ENCODE measurements around the gene H6PD. TPM values are rescaled to one million over a fixed set of nuclear protein-coding genes. Genes with fewer than 3 reads are reported as not detected.

Gene H6PD
- total and polyA plus RNA-seq, 9 of the 15 experiments (the other 6 are each of a cell fraction or from before 2014, with no cell fraction given) = 0.04 to 2.5 (median 0.95) TPM

DNA sequence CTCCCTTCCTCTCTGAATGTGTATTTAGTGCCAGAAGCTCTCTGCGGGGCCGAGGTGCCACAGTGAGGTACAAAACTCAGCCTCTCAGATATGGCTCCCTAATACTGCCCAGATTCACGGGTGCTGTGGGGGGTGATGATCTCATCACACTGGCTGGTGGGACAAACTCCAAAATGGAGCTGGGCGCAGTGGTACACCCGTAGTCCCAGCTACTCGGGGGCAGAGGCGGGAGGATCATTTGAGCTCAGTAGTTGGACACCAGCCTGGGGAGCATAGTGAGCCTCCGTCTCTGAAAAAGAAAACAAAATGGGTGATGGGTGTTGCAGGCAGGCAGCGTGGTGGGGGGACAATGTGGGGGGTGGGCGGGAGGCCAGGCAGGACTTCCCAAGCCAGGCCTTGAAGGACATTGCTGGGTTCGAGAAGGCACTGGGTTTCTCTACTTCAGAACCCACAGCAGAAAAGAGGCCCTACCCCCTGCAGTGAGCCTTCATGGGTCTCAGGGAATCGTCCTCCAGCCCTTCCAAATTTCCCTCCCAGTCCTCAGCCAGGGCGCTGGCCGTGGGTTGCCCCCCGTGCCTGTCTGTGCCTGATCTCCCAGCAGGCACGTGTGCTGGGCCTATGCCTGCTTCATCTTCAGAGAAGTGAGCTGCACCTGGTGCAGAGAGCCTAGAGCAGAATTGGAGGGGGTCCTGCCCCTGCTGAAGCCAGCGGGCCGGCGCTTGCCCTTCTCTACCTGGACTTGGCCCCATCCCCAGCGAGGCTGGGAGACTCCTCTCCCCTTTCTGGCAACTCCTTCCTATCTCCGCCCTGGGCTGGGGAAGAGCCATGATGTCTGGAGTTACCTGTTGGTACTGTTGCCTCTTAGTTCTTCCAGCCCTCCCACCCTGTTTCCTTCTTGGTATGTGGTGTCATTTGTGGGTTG is 14.0 kb downstream of the H6PD start:
- Histone ChIP-seq H4K20me1 (replicated peaks; ENCODE audit: control insufficient read depth, insufficient read depth, low read length) (peaks cover 28% of the 10 kb centered on the region; the same call in 1 of the 2 replicates), H3K9ac (ENCODE audit: insufficient read depth in 1 of 2, low read depth in 2 of 2, low read length in 2 of 2) (no peak overlapping the region), H3K9me3 (replicated peaks; ENCODE audit: control insufficient read depth, insufficient read depth, low read depth, low read length) (no peaks in the 10 kb centered on the region), H3K36me3 (ENCODE audit: control insufficient read depth, insufficient read depth, low read length) (no peaks in the 10 kb centered on the region), H3K27ac (ENCODE audit: extremely low read depth, low read depth, low read length) (no peak overlapping the region), H3K4me1 (replicated peaks in 1 of 2; ENCODE audit: control insufficient read depth in 2 of 2, insufficient read depth in 2 of 2, low read length in 2 of 2) (peaks cover 0 to 21% of the 10 kb centered on the region in 2 experiments; a peak in 1 of 5 replicates), H2AFZ (ENCODE audit: low read depth, low read length) (no peak overlapping the region), H3K79me2 (ENCODE audit: control insufficient read depth, insufficient read depth, low read length) (no peaks in the 10 kb centered on the region), H3K9me1 (ENCODE audit: control insufficient read depth, insufficient read depth, low read length) (no peaks in the 10 kb centered on the region), H3K27me3 (ENCODE audit: control insufficient read depth in 2 of 2, insufficient read depth in 2 of 2, low read length in 2 of 2) (peaks cover 19 to 73% of the 10 kb centered on the region in 2 experiments; a peak in 4 of 5 replicates), H3K4me2 (ENCODE audit: insufficient read depth, low read length) (no peak overlapping the region), H3K4me3 (no peak overlapping the region)
- no peak for TF ChIP-seq HNRNPL (IDR thresholded peaks at IDR 0.05; ENCODE audit: low read depth, low read length)
- no peak for TF ChIP-seq ZFP30 (CRISPR knock-in tag; IDR thresholded peaks at IDR 0.05; ENCODE audit: borderline replicate concordance)
- TF ChIP-seq, protein P1, sequence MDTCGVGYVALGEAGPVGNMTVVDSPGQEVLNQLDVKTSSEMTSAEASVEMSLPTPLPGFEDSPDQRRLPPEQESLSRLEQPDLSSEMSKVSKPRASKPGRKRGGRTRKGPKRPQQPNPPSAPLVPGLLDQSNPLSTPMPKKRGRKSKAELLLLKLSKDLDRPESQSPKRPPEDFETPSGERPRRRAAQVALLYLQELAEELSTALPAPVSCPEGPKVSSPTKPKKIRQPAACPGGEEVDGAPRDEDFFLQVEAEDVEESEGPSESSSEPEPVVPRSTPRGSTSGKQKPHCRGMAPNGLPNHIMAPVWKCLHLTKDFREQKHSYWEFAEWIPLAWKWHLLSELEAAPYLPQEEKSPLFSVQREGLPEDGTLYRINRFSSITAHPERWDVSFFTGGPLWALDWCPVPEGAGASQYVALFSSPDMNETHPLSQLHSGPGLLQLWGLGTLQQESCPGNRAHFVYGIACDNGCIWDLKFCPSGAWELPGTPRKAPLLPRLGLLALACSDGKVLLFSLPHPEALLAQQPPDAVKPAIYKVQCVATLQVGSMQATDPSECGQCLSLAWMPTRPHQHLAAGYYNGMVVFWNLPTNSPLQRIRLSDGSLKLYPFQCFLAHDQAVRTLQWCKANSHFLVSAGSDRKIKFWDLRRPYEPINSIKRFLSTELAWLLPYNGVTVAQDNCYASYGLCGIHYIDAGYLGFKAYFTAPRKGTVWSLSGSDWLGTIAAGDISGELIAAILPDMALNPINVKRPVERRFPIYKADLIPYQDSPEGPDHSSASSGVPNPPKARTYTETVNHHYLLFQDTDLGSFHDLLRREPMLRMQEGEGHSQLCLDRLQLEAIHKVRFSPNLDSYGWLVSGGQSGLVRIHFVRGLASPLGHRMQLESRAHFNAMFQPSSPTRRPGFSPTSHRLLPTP (IDR thresholded peaks at IDR 0.05; ENCODE audit: borderline replicate concordance, extremely low read depth, insufficient read length) = no peak
- TF ChIP-seq, protein P2, sequence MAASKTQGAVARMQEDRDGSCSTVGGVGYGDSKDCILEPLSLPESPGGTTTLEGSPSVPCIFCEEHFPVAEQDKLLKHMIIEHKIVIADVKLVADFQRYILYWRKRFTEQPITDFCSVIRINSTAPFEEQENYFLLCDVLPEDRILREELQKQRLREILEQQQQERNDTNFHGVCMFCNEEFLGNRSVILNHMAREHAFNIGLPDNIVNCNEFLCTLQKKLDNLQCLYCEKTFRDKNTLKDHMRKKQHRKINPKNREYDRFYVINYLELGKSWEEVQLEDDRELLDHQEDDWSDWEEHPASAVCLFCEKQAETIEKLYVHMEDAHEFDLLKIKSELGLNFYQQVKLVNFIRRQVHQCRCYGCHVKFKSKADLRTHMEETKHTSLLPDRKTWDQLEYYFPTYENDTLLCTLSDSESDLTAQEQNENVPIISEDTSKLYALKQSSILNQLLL (CRISPR knock-in tag; IDR thresholded peaks at IDR 0.05; ENCODE audit: borderline replicate concordance) = no peak
- no peak for TF ChIP-seq MCM3 (IDR thresholded peaks at IDR 0.05)
- TF ChIP-seq SMAD4 (CRISPR knock-in tag; conservative IDR thresholded peaks at IDR 0.05) = no peak
- TF ChIP-seq GATAD2B (IDR thresholded peaks at IDR 0.05; ENCODE audit: borderline replicate concordance) = no peak
- TF ChIP-seq, protein P3, sequence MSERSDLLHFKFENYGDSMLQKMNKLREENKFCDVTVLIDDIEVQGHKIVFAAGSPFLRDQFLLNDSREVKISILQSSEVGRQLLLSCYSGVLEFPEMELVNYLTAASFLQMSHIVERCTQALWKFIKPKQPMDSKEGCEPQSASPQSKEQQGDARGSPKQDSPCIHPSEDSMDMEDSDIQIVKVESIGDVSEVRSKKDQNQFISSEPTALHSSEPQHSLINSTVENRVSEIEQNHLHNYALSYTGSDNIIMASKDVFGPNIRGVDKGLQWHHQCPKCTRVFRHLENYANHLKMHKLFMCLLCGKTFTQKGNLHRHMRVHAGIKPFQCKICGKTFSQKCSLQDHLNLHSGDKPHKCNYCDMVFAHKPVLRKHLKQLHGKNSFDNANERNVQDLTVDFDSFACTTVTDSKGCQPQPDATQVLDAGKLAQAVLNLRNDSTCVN (CRISPR knock-in tag; IDR thresholded peaks at IDR 0.05) = no peak
- no peak for TF ChIP-seq PRPF4 (IDR thresholded peaks at IDR 0.05; ENCODE audit: insufficient read depth, low read depth, low read length, poor library complexity, severe bottlenecking)
- no peak for TF ChIP-seq KDM4B (IDR thresholded peaks at IDR 0.05; ENCODE audit: borderline replicate concordance in 2 of 2, low read depth in 1 of 2)
- no peak for TF ChIP-seq MCM2 (IDR thresholded peaks at IDR 0.05; ENCODE audit: low read depth)
- no peak for TF ChIP-seq TCF3 (CRISPR knock-in tag; IDR thresholded peaks at IDR 0.05)
- no peak for FAIRE-seq
- 26% methylated on average over 17 of the region's 21 CpGs for WGBS (ENCODE audit: insufficient coverage, low coverage, missing lambda C conversion rate)
- DNase-seq (ENCODE audit: extremely low read depth in 1 of 4, low spot score in 3 of 4) = no peak
- no peak for ATAC-seq
- ChIA-PET CTCF (ENCODE audit: low intra/inter-chr PET ratio) (interaction anchor here (1.1 to 1.3 kb wide), 2 partner anchors 138 to 253 kb away, joined by 3 to 4 read pairs; no protein-coding TSS in a partner anchor), POLR2A (interaction anchor here (0.6 to 3.3 kb wide), 4 partner anchors 9 to 341 kb away, joined by 3 to 11 read pairs (median 4); no protein-coding TSS in a partner anchor)
- BruUV-seq (replicated peaks) = no TSS peak
- in situ Hi-C loops (cut with MboI) = no loop called here
- intact Hi-C loops (cut with micrococcal nuclease) = no loop called here
